Fibroblast of the aortic adventitia (primary cell): ENCODE results near the gene POT1. TPM values are rescaled to one million over a fixed set of nuclear protein-coding genes. Genes with fewer than 3 reads are reported as not detected.

Experiments used
- DNase-seq: peaks from one replicate; pipeline ENCODE4 v3.0.0-alpha.2; 2010; ENCODE audit warnings: low read depth
- H3K4me3 ChIP-seq: 2 replicates; pipeline ENCODE4 v1.5.1; 2011; ENCODE audit warnings: low read depth, mild to moderate bottlenecking, control low read depth, low read length, moderate library complexity
- total RNA-seq: library from RNA; depleted of rRNA; stranded (reverse); fragments of >200 nt; gene quantifications from 2 replicates; pipeline ENCODE4 v1.2.3, GENCODE V29; 2012; ENCODE audit warnings: low replicate concordance
- TF ChIP-seq, protein P1 (sequence below): IDR thresholded peaks from 2 replicates; pipeline ENCODE4 v1.5.1; 2011; ENCODE audit warnings: mild to moderate bottlenecking, low read length, control low read depth, inconsistent platforms; ENCODE audit not compliant: insufficient read depth

Gene POT1
- total RNA-seq, 1 donor: 45.8 TPM

DNA sequence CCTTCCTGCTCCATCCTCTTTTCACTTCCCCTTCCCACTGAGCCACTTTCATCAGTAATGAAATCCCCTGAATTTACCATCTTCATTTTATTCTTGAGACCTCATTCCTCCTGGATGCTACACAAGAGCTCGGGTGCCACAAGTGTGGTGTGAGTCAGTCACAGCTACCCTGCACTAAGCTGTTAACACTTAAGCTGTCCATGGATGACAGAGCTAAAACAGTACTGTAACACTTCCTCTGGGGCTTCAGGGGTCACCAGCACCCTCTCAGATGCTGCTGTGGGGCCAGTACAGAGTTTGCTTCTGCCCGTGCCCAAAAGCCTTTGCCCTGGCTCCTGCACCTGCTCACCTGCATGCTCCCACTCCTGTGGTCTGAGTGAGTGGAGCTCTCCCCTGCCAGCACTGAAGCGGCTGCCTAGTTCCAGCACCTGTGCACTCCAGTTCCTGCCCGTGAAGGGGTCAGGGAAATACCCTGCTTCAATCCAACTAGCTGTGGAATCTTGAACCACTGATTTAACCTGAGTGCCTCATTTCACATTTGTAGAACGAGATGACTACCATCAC lies 71.9 kb downstream of the POT1 start:
- H3K4me3 ChIP-seq: no peak overlapping the region
- TF ChIP-seq, protein P1, sequence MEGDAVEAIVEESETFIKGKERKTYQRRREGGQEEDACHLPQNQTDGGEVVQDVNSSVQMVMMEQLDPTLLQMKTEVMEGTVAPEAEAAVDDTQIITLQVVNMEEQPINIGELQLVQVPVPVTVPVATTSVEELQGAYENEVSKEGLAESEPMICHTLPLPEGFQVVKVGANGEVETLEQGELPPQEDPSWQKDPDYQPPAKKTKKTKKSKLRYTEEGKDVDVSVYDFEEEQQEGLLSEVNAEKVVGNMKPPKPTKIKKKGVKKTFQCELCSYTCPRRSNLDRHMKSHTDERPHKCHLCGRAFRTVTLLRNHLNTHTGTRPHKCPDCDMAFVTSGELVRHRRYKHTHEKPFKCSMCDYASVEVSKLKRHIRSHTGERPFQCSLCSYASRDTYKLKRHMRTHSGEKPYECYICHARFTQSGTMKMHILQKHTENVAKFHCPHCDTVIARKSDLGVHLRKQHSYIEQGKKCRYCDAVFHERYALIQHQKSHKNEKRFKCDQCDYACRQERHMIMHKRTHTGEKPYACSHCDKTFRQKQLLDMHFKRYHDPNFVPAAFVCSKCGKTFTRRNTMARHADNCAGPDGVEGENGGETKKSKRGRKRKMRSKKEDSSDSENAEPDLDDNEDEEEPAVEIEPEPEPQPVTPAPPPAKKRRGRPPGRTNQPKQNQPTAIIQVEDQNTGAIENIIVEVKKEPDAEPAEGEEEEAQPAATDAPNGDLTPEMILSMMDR: no peak
- no peak for DNase-seq

GRCh38 chr7:124856299-124856888 lies 73.2 kb downstream of the POT1 start:
- peak; percentile 64 for DNase-seq
- TF ChIP-seq, protein P1: peak; percentile 62

DNA sequence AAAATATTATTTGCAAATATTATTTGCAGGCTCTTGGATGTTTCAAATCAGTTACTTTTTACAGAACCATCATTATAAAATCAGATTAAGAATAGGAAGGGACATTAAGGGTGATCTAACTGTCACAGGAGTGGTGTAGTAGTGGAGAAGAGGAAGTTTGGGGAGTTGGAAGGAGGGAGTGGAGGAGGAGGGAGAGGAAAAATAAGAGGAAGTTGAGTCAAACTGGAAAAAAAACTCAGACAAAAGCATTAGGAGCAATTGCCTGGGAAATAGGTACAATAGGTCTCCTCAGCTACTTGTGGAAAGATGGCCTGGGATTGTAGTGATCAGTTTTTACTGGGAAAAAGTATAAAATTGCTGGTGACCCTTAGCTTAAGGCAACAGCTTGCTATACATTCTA lies 86.3 kb downstream of the POT1 start:
- TF ChIP-seq, protein P1: no peak

More at GRCh38 chr7:124856299-124856888, 73.2 kb downstream of the POT1 start:
- H3K4me3 ChIP-seq: no peak overlapping the region

GRCh38 chr7:124840435-124840834 lies 89.2 kb downstream of the POT1 start:
- H3K4me3 ChIP-seq: no peak overlapping the region
- DNase-seq: no peak
- TF ChIP-seq, protein P1: no peak

More for the DNA sequence above, 86.3 kb downstream of the POT1 start:
- no peak overlapping the region for H3K4me3 ChIP-seq
- no peak for DNase-seq

GRCh38 chr7:124839687-124840086 lies 89.9 kb downstream of the POT1 start:
- TF ChIP-seq, protein P1: no peak
- H3K4me3 ChIP-seq: no peak overlapping the region
- DNase-seq: no peak

- TF ChIP-seq, protein P1: no peak
- DNase-seq: no peak
- H3K4me3 ChIP-seq: no peak overlapping the region
Observed at GRCh38 chr7:124836173-124836572, 93.5 kb downstream of the POT1 start.

- no peak for DNase-seq
- TF ChIP-seq, protein P1: no peak
- H3K4me3 ChIP-seq: no peak overlapping the region
Observed at GRCh38 chr7:124818807-124819206, 110.8 kb downstream of the POT1 start.
